GM23248 (cell line): ENCODE results near the gene SMC1B.

Experiments
- EZH2 ChIP-seq: fragments of 200-600 bp; sonication (generic); IDR thresholded peaks from 2 replicates; pipeline ENCODE4 v1.6.1; 2018; ENCODE audit warnings: antibody characterized with exemption, mild to moderate bottlenecking; ENCODE audit not compliant: insufficient read depth, poor library complexity, severe bottlenecking
- EZH2phosphoT487 ChIP-seq: fragments of 200-600 bp; sonication (generic); IDR thresholded peaks from 2 replicates; pipeline ENCODE4 v1.6.1; 2018; ENCODE audit warnings: antibody characterized with exemption, moderate library complexity, mild to moderate bottlenecking, low read depth; ENCODE audit not compliant: insufficient read depth

GRCh38 chr22:45446216-45446615, 32.8 kb upstream of the SMC1B start:
- TF ChIP-seq EZH2 (no peak), EZH2phosphoT487 (0 out of 2 replicates have a peak, but pooled peaks have one; percentile 55)
